RWPE2 (cell line): ENCODE results near the gene MACROD2.

Source experiments
- ATAC-seq: fragments of 200-7000 bp; cut with Tn5 transposase; 3 replicates; pipeline ENCODE4 v1.9.1; 2021; ENCODE audit warnings: low read depth
- DNase-seq: peaks from one replicate; pipeline ENCODE4 v3.0.0-alpha.2; 2020; ENCODE audit warnings: low spot score
- H3K27ac ChIP-seq: fragments of 450-650 bp; 2 replicates; pipeline ENCODE4 v1.5.1; 2017; ENCODE audit warnings: mild to moderate bottlenecking; ENCODE audit not compliant: poor library complexity, severe bottlenecking
- H3K27me3 ChIP-seq: fragments of 250-450 bp; sonication (Bioruptor Pico); 2 replicates; pipeline ENCODE4 v1.5.1; 2021; ENCODE audit warnings: mild to moderate bottlenecking, moderate library complexity; ENCODE audit not compliant: insufficient read depth, poor library complexity, severe bottlenecking
- H3K36me3 ChIP-seq: fragments of 250-450 bp; sonication (Bioruptor Pico); 2 replicates; pipeline ENCODE4 v1.5.1; 2020; ENCODE audit warnings: low read depth, mild to moderate bottlenecking, moderate library complexity
- H3K4me1 ChIP-seq: fragments of 250-450 bp; sonication (Bioruptor Pico); 2 replicates; pipeline ENCODE4 v1.5.1; 2021; ENCODE audit warnings: mild to moderate bottlenecking, moderate library complexity; ENCODE audit not compliant: insufficient read depth, poor library complexity, severe bottlenecking
- H3K4me3 ChIP-seq: fragments of 250-450 bp; sonication (Bioruptor Pico); 2 replicates; pipeline ENCODE4 v1.5.1; 2021; ENCODE audit warnings: mild to moderate bottlenecking, moderate library complexity; ENCODE audit not compliant: severe bottlenecking
- H3K9me3 ChIP-seq: fragments of 250-450 bp; sonication (Bioruptor Pico); 2 replicates; pipeline ENCODE4 v1.5.1; 2021; ENCODE audit warnings: mild to moderate bottlenecking, moderate library complexity; ENCODE audit not compliant: severe bottlenecking
- CTCF ChIP-seq: fragments of 450-650 bp; IDR thresholded peaks from one replicate; pipeline ENCODE4 v1.5.1; 2017; ENCODE audit warnings: mild to moderate bottlenecking, moderate library complexity; ENCODE audit not compliant: poor library complexity, severe bottlenecking

MACROD2 gene

DNA sequence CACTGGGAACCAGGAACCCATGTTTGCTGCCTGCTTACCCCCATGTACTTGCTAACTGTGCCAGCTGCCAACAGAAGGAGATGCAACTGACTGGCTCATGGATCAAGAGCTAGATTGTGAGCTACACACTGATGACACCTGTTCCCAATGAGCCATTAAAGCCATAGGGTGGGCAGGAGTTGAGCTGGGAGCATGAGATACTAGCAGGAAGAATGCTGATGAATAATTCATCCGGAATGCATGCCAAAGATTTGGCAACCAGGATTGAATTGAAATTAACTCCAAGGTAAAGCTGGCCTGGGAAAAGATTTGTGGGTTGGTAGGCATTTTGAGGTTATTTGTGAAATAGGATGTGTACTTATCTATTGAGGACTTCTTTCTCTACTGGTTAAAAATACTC lies 1946.8 kb downstream of the MACROD2 start:
- H3K36me3 ChIP-seq: no peaks in the 10 kb centered on the region
- peaks cover 4% of the 10 kb centered on the region for H3K4me1 ChIP-seq
- H3K27ac ChIP-seq: peak overlapping the region; percentile 8
- DNase-seq (peak; percentile 57), ATAC-seq (peak; percentile 98)
- no peak for TF ChIP-seq CTCF
- no peaks in the 10 kb centered on the region for H3K27me3 ChIP-seq
- H3K9me3 ChIP-seq: no peaks in the 10 kb centered on the region
- H3K4me3 ChIP-seq: no peak overlapping the region

- ATAC-seq (no peak), DNase-seq (no peak)
- Histone ChIP-seq H3K36me3 (no peaks in the 10 kb centered on the region), H3K9me3 (no peaks in the 10 kb centered on the region), H3K27ac (no peak overlapping the region), H3K4me3 (no peak overlapping the region), H3K4me1 (peaks cover 4% of the 10 kb centered on the region), H3K27me3 (no peaks in the 10 kb centered on the region)
- TF ChIP-seq CTCF: no peak
Measured at GRCh38 chr20:15945289-15945688, 1950.0 kb downstream of the MACROD2 start.

- DNase-seq (no peak), ATAC-seq (no peak)
- Histone ChIP-seq H3K27ac (no peak overlapping the region), H3K4me3 (no peak overlapping the region), H3K9me3 (no peaks in the 10 kb centered on the region), H3K4me1 (no peaks in the 10 kb centered on the region), H3K27me3 (no peaks in the 10 kb centered on the region), H3K36me3 (no peaks in the 10 kb centered on the region)
- no peak for TF ChIP-seq CTCF
Measured at GRCh38 chr20:15949391-15949790, 1954.1 kb downstream of the MACROD2 start.

DNA sequence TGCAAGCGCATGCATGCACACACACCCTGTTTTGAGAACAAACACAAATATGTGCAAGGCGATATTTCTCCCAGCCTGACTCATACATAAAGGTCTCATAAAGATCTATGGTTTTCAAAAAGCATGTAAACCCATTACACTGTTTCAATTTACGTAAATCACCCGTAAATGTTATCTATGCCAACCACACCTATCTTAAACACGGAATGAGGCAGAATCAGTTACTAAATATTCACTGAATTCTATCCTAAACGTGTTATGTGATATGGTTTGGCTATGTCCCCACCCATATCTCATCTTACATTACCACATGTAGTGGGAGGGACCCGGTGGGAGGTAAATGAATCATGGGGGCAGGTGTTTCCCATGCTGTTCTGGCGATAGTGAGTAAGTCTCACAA lies 1956.3 kb downstream of the MACROD2 start:
- no peak overlapping the region for H3K27ac ChIP-seq
- TF ChIP-seq CTCF: no peak
- no peaks in the 10 kb centered on the region for H3K36me3 ChIP-seq
- H3K4me1 ChIP-seq: no peaks in the 10 kb centered on the region
- ATAC-seq (peak; percentile 91), DNase-seq (no peak)
- H3K27me3 ChIP-seq: no peaks in the 10 kb centered on the region
- H3K4me3 ChIP-seq: no peak overlapping the region
- no peaks in the 10 kb centered on the region for H3K9me3 ChIP-seq

DNA sequence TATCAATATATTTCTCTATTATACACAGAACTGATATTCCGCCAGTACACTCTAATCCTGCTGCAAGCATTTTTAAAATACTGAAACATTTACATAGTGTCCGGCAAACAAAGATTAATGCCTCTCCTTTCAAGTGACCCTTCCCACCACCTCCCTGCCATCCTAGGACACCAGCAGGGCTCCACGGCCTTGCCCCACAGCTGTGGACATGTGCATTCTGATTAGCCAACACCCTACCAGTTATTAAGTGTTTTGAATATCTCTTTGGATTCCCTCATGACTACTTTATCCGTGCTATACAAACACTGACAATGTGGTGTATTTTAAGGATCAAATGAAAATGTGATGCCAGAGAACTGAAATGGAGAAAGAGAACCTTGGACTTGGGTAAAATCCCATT lies 1962.8 kb downstream of the MACROD2 start:
- ATAC-seq: no peak
- no peak for TF ChIP-seq CTCF

More for the DNA sequence above, 1962.8 kb downstream of the MACROD2 start:
- DNase-seq: no peak
- no peak overlapping the region for H3K4me3 ChIP-seq
- H3K36me3 ChIP-seq: no peaks in the 10 kb centered on the region
- H3K27me3 ChIP-seq: no peaks in the 10 kb centered on the region
- H3K9me3 ChIP-seq: no peaks in the 10 kb centered on the region
- H3K27ac ChIP-seq: no peak overlapping the region
- H3K4me1 ChIP-seq: no peaks in the 10 kb centered on the region
